GM12874 (cell line): ENCODE results near the gene RGS13.

Experiments
- TF ChIP-seq, protein P1 (sequence below): IDR thresholded peaks from 2 replicates; pipeline ENCODE4 v1.5.1; 2011; ENCODE audit warnings: low read depth, mild to moderate bottlenecking, control low read depth, low read length, moderate library complexity; ENCODE audit not compliant: insufficient read depth

RGS13 gene

DNA sequence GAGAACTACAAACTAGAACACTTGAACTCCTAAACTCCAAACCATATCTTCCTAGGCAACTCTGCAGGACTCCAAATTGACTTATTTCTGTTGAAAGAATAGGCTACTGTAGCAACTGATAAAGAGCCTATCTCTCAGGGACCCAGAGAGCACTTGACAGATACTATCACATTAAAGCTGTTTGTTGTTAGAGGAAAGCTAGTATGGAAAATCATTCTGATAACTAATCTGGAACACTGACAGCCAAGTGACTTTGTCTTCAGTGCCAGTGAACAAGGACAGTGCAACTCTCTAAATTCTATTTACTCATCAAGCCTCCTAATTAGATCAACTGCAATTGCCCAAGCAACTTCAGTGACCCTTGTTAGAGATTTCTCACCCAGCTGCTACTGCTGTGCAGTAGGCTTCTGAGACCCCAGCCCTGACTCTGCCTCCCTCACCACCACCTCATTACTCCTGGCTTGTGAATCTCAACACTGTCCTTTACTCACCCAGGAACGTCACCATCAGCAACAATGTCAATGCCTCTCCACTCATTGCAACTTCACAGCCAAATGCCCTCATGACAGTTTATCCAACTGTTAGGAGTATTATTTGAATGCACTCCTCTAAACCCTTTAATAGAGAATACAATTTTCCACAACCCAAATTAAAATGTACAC, 7.4 kb upstream of the RGS13 start:
- TF ChIP-seq, protein P1, sequence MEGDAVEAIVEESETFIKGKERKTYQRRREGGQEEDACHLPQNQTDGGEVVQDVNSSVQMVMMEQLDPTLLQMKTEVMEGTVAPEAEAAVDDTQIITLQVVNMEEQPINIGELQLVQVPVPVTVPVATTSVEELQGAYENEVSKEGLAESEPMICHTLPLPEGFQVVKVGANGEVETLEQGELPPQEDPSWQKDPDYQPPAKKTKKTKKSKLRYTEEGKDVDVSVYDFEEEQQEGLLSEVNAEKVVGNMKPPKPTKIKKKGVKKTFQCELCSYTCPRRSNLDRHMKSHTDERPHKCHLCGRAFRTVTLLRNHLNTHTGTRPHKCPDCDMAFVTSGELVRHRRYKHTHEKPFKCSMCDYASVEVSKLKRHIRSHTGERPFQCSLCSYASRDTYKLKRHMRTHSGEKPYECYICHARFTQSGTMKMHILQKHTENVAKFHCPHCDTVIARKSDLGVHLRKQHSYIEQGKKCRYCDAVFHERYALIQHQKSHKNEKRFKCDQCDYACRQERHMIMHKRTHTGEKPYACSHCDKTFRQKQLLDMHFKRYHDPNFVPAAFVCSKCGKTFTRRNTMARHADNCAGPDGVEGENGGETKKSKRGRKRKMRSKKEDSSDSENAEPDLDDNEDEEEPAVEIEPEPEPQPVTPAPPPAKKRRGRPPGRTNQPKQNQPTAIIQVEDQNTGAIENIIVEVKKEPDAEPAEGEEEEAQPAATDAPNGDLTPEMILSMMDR = no peak

DNA sequence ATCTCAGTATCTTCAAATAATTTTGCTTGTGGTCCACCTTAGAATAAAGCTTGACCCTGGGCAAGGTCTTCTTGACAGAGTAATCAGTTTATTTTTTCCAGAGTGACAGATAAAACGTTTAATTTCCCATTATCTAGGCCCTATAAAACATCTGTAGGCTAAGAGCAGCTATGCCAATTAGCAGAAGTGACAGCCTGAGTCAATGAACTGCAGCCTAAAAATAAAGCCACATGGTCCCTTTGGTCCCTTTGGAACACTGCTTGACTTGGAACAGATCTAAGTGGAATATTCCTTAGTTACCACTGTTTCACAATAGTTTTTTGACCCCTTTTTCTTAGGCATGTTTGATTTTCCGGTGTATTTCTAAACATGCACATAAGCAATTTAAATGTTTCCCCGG, 6.3 kb upstream of the RGS13 start:
- TF ChIP-seq, protein P1 = no peak

DNA sequence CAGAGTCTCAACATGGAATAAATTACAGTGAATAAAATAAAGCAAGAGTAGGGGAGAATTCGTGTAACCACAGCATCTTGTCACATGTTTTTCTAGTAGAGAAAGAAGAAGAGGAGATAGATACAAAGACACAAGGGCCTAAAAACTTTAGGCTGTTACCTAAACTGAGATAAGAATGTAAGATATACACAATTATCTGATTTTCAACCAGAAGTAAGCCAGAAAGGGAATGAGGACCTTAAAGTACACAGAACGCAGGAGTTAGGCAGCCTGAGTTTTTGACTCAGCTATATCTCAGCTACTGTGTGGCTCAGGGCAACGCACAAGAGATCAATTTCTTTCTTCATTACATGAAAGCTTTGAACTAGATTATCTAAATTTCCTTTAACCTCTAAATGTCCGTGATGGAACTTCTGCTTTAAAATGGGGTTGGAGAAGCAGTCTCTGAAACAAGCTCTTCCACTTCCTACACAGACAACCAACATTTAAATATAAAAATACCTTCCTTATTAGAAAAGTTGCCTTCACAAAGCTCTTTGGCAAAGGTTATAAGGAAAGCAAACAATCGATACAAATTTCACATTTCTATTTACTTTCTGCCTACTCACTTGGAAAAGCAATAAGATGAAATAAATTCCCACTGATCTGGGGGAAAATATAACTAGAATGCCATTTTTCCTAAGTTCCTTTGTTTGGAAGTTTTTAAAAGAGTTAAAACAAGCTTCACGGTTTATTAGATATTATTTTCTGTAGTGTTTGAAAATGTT, 5.2 kb upstream of the RGS13 start:
- TF ChIP-seq, protein P1 = no peak

DNA sequence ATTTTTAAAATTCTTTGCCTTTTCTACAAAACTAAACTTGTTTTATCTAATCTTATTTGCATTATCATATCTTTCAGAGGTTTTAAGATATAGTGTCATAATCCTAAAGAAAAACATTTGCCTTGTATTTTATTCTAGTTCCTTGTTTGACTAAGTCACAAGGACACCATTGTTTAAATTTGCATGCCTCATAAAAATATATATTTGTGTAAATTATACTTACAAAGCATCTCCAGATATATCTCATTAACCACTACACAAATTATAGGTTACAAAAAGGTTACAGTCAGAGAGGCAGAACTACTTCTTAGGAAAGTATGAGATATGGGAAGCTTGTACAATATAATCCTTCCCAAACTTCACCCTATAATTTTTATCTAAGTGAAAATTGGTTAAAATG, 4.2 kb upstream of the RGS13 start:
- TF ChIP-seq, protein P1 = no peak

DNA sequence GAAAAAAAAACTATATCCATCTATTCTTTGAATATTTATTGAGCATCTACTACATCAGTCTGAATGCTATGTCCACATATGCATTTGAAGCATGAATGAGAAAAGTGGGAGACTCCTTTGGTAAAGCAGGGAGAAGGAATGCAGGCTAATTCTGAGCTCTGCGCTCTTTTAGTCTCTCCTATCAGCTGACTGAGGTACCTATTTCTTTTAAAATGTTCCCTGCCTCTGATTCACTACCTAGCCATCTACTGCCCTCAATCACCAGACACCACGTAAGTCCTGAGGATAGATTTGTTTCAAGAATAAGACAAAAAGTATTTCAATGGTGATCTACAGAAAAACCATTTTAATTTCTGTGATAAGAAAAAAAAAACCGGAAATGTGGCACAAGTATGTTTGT, 3.8 kb upstream of the RGS13 start:
- TF ChIP-seq, protein P1 = no peak

DNA sequence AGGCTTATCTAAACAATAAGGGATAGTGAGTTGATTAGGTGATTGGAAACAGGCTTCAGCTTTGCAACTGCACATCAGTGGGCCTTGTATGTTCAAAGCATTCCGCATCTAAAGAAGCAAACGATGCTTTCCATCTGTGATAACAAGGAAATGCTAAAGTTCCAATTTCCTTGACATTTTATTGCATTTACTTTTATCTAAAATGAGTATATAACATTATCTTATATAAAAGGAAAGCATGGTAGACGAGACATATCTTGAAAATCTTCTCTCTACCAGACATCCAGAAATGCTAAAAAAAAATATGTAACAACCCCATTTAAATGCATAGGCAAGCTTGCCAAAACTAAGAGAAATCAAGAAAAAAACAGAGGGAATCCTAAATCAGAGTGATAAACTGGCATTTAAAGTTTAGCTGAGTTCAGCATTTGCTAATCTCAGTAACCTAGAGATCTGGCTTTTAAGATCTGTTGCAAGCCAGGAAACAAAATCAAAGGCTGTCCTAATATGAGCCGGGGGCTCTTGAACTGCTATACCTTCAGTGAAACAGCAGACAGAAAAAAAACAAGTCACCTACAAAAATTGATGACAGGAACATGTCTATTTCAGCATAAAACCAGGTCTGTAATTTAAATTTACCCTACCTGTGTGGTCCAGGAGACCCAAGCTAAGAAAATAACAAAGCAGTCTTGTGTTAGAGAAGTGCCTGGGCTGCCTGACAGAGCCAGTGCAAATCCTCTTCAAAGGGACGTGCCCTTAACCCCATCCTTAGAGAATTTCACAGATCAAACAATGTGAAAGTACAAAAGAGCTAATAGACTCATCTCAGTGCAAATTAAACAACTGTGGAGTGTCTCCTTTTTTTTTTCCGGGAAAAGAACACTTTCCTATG, 3.1 kb upstream of the RGS13 start:
- TF ChIP-seq, protein P1 = no peak

GRCh38 chr1:192633533-192634253, 2.3 kb upstream of the RGS13 start:
- TF ChIP-seq, protein P1 = no peak
